ENCODE results near the gene NRL. TPM values are rescaled to one million over a fixed set of nuclear protein-coding genes. Genes with fewer than 3 reads are reported as not detected.
A peak's percentile ranks its signal among the peaks of the same experiment; 100 is the strongest.

Gene NRL
- total and polyA plus RNA-seq, 4 experiments from 2014 or later: 1.4 to 4.5 (median 2.2) TPM

DNA sequence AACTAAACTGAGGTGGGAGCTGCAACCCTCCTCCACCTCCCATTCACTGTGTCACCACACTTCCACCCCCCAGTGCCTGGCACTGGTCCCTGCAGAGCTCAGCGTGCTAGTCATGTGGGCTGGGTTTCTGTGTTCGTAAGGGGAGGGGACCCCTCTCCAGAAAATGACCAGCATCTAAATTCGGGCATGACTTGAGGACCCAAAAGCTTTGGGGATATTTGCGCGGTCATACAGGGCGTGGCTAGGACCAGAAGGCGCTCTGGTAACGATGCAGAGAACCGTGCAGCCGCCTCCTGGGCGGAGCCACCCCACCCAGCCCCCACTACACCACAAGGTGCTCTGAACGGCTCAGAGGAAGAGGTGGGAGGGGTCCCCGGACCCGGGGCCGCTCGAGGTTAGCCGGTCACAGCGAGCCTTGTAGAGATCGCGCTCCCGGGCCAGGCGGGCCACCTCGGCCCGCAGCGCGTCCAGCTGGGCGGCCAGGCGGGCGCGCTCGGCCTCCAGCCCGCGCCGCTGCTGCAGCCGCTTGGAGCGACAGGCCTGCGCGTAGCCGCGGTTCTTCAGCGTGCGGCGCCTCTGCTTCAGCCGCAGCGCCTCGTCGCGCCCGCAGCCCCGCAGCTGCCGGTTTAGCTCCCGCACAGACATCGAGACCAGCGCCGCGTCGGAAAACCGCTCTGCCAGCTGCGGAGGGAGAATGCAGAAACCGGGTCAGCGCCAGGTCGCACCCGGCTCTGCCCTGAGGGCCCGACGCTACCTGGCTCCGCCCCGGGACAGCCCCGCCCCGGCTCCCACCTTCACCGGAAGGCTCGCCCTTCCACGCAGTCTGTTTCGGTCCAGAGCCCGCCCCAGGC lies 33.6 kb downstream of the NRL start:
- peaks cover 10 to 27% (median 15%) of the 10 kb centered on the region in 4 donors for H3K4me1 Mint-ChIP-seq
- H3K27ac Mint-ChIP-seq: peak overlapping the region; percentile 64 to 92 (median 88)
- ChIA-PET CTCF (ENCODE audit: partially characterized antibody) (interaction anchor here (0.9 to 12.1 kb wide), 12 partner anchors 12 to 229 kb away, joined by 3 to 168 read pairs (median 4); partner anchors contain the start of genes IRF9, LTB4R2, PCK2 and TINF2), POLR2A (ENCODE audit: partially characterized antibody) (interaction anchor here (0.5 to 6.1 kb wide), 32 partner anchors 8 to 1864 kb away, joined by 3 to 81 read pairs (median 4); partner anchors contain the start of genes CARMIL3, CBLN3, CHMP4A and CPNE6)
- peaks cover 0 to 4% (median 0%) of the 10 kb centered on the region in 8 donors for H3K9me3 Mint-ChIP-seq
- Histone ChIP-seq H3K4me1 (ENCODE audit: insufficient read depth, low read length) (peaks cover 14% of the 10 kb centered on the region), H3K27me3 (ENCODE audit: insufficient read depth, low read length) (no peaks in the 10 kb centered on the region), H3K4me3 (ENCODE audit: low read length in 2 of 2) (peak overlapping the region; percentile 39 to 60), H3K36me3 (ENCODE audit: insufficient read depth, low read length) (no peaks in the 10 kb centered on the region), H3K27ac (ENCODE audit: low read depth, low read length) (peak overlapping the region; percentile 50), H3K9me3 (ENCODE audit: control insufficient read depth in 1 of 2, low read length in 2 of 2) (no peaks in the 10 kb centered on the region)
- H3K27me3 Mint-ChIP-seq: no peaks in the 10 kb centered on the region
- no peaks in the 10 kb centered on the region for H3K36me3 Mint-ChIP-seq
- peak overlapping the region; percentile 81 to 90 (median 87) for H3K4me3 Mint-ChIP-seq
- DNase-seq: peak; percentile 64 to 77 (median 67)
- intact Hi-C loops (cut with micrococcal nuclease): loop anchor here (1.0 to 10.0 kb wide), 4 partner anchors 9 to 348 kb away; partner anchors contain the start of genes CBLN3, DHRS4L2, KHNYN and PCK2

DNA sequence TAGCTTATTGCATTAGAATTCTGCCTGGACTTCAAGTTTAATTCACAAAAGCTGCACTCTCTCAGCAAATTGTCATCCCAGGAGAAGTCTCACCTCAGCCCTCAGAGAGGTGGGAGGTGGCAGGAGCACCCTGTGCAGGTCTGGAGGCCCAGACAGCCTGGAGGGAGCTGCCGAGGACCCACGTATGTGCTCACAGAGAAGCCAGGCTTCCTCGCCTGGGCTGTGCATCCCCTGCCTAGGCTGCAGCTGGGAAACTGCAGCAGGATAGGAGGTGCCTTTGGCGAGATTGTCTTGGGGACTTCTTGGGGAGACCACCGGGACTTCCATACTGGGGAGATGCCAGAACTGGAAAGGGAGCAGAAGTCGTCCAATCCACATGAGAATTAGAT lies 34.6 kb downstream of the NRL start:
- no peaks in the 10 kb centered on the region for H3K27me3 ChIP-seq (ENCODE audit: insufficient read depth, low read length)
- no peak overlapping the region for H3K27ac ChIP-seq (ENCODE audit: low read depth, low read length)
- no peak overlapping the region for H3K4me3 ChIP-seq (ENCODE audit: low read length in 2 of 2)
- Mint-ChIP-seq H3K36me3 (no peaks in the 10 kb centered on the region), H3K4me1 (peaks cover 10 to 27% (median 15%) of the 10 kb centered on the region in 4 donors), H3K27ac (peak overlapping the region in 6 of 7 donors; percentile 29 to 92 (median 72)), H3K27me3 (no peaks in the 10 kb centered on the region), H3K4me3 (peak overlapping the region; percentile 63 to 90 (median 86)), H3K9me3 (peaks cover 0 to 3% (median 0%) of the 10 kb centered on the region in 8 donors)
- no peak for DNase-seq
- intact Hi-C loops (cut with micrococcal nuclease): loop anchor here (10.0 kb wide), 1 partner anchor 95 kb away; the partner anchor contains the start of gene DHRS4L2
- CTCF ChIA-PET (ENCODE audit: partially characterized antibody): interaction anchor here (1.0 to 12.1 kb wide), 9 partner anchors 12 to 230 kb away, joined by 4 to 168 read pairs (median 5); partner anchors contain the start of genes IRF9, LTB4R2 and PCK2
- POLR2A ChIA-PET (ENCODE audit: partially characterized antibody): interaction anchor here (0.8 to 6.1 kb wide), 18 partner anchors 9 to 213 kb away, joined by 3 to 81 read pairs (median 12); partner anchors contain the start of genes CARMIL3, CPNE6, DCAF11 and EMC9
- no peaks in the 10 kb centered on the region for H3K36me3 ChIP-seq (ENCODE audit: insufficient read depth, low read length)
- peaks cover 14% of the 10 kb centered on the region for H3K4me1 ChIP-seq (ENCODE audit: insufficient read depth, low read length)
- no peaks in the 10 kb centered on the region for H3K9me3 ChIP-seq (ENCODE audit: control insufficient read depth in 1 of 2, low read length in 2 of 2)

DNA sequence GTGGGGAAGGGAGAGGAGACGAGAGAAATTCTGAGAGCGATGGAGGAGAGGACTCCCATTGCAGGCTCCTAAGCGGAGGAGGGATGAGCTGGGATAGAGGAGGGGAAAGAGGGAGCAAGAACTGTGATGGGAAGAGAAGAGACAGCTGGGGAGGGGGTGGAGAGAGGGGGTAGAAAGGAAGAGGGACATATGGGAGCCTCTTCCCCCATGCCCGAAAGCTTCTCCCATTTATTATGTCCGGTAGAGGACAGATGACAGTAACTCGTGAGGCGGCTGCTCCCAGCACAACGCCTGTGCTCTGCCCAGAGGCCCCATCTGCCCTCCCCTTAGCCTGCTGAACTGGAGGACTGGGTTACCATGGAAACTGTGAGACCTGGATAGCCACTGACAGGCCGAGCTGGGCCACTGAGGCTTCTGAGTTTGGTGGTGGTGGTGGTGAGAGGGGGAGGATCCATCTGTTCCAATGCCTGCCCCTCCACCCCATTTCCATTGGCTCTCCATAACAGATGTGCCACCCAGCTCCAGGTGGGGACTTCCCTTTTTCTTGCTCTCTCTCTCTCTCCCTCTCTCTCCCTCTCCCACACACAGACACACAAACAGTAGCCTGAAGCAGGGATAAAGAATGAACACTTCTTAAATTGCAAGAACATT lies 35.1 kb downstream of the NRL start:
- H3K9me3 ChIP-seq (ENCODE audit: control insufficient read depth in 1 of 2, low read length in 2 of 2): no peaks in the 10 kb centered on the region
- intact Hi-C loops (cut with micrococcal nuclease): loop anchor here (10.0 kb wide), 1 partner anchor 95 kb away; the partner anchor contains the start of gene DHRS4L2
- POLR2A ChIA-PET (ENCODE audit: partially characterized antibody): interaction anchor here (1.2 to 6.1 kb wide), 7 partner anchors 15 to 136 kb away, joined by 4 to 81 read pairs (median 25); partner anchors contain the start of genes DCAF11, EMC9, IRF9 and MDP1
- peaks cover 10 to 27% (median 15%) of the 10 kb centered on the region in 4 donors for H3K4me1 Mint-ChIP-seq
- peak overlapping the region in 4 of 7 donors; percentile 24 to 83 (median 48) for H3K27ac Mint-ChIP-seq
- CTCF ChIA-PET (ENCODE audit: partially characterized antibody): interaction anchor here (0.6 to 12.1 kb wide), 10 partner anchors 9 to 231 kb away, joined by 3 to 168 read pairs (median 4); partner anchors contain the start of genes IRF9, LTB4R2 and PCK2
- no peak overlapping the region for H3K27ac ChIP-seq (ENCODE audit: low read depth, low read length)
- H3K9me3 Mint-ChIP-seq: no peaks in the 10 kb centered on the region
- H3K27me3 ChIP-seq (ENCODE audit: insufficient read depth, low read length): no peaks in the 10 kb centered on the region
- no peaks in the 10 kb centered on the region for H3K36me3 Mint-ChIP-seq
- H3K4me3 ChIP-seq (ENCODE audit: low read length in 2 of 2): no peak overlapping the region
- H3K36me3 ChIP-seq (ENCODE audit: insufficient read depth, low read length): no peaks in the 10 kb centered on the region
- peak overlapping the region in 4 of 8 donors; percentile 17 to 88 (median 72) for H3K4me3 Mint-ChIP-seq
- DNase-seq: no peak
- H3K27me3 Mint-ChIP-seq: no peaks in the 10 kb centered on the region
- H3K4me1 ChIP-seq (ENCODE audit: insufficient read depth, low read length): peaks cover 14% of the 10 kb centered on the region

DNA sequence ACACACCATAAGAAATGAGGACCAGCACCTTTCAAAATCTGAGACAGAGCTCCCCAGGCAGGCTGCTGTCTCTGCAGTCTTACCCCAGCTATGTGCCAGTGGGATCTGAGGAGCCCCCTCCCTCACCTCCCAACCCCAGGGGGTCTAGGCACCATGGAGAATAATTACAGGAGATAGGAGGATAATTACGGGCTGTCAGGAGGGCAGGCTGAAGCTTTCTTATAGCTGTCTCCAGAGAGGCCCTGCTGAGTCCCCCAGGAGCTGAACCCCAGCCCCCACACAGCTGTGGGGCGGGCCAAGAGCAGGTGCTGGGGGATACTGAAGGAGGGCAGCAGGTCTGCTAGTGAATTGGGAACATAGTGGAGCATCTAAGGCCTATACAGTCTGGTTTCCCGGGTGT lies 36.6 kb downstream of the NRL start:
- CTCF ChIA-PET (ENCODE audit: partially characterized antibody): interaction anchor here (3.2 to 12.1 kb wide), 3 partner anchors 15 to 31 kb away, joined by 8 to 168 read pairs (median 85); partner anchors contain the start of gene PCK2
- Mint-ChIP-seq H3K4me3 (no peak overlapping the region), H3K36me3 (no peaks in the 10 kb centered on the region)

DNA sequence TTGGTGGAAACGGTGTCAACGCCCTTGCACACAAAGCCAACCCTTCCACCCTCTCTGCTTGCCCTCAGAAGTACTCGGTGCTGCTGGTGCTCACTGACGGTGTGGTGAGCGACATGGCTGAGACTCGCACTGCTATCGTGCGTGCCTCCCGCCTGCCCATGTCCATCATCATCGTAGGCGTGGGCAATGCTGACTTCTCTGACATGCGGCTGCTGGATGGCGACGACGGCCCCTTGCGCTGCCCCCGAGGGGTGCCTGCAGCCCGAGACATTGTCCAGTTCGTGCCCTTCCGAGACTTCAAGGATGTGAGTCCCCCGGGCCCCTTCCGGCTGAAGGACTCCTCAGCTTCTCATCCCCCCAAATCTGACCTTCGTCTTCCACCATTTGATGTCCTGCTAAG lies 37.7 kb downstream of the NRL start:
- POLR2A ChIA-PET (ENCODE audit: partially characterized antibody): interaction anchor here (1.5 kb wide), 1 partner anchor 70 kb away, joined by 3 read pairs; the partner anchor contains the start of gene PSME2
- no peak for DNase-seq
- peak overlapping the region in 1 of 7 donors; percentile 74 for H3K27ac Mint-ChIP-seq
- Histone ChIP-seq H3K36me3 (ENCODE audit: insufficient read depth, low read length) (no peaks in the 10 kb centered on the region), H3K4me1 (ENCODE audit: insufficient read depth, low read length) (peaks cover 14% of the 10 kb centered on the region), H3K9me3 (ENCODE audit: control insufficient read depth in 1 of 2, low read length in 2 of 2) (no peaks in the 10 kb centered on the region), H3K27me3 (ENCODE audit: insufficient read depth, low read length) (no peaks in the 10 kb centered on the region), H3K4me3 (ENCODE audit: low read length in 2 of 2) (no peak overlapping the region), H3K27ac (ENCODE audit: low read depth, low read length) (no peak overlapping the region)
- no peaks in the 10 kb centered on the region for H3K9me3 Mint-ChIP-seq
- no peaks in the 10 kb centered on the region for H3K36me3 Mint-ChIP-seq
- intact Hi-C loops (cut with micrococcal nuclease): no loop called here
- H3K4me3 Mint-ChIP-seq: no peak overlapping the region
- H3K4me1 Mint-ChIP-seq: peaks cover 8 to 21% (median 13%) of the 10 kb centered on the region in 4 donors
- CTCF ChIA-PET (ENCODE audit: partially characterized antibody): interaction anchor here (1.9 to 12.1 kb wide), 3 partner anchors 16 to 32 kb away, joined by 8 to 168 read pairs (median 8); partner anchors contain the start of gene PCK2
- no peaks in the 10 kb centered on the region for H3K27me3 Mint-ChIP-seq

More for the DNA sequence above, 36.6 kb downstream of the NRL start:
- Mint-ChIP-seq H3K27me3 (no peaks in the 10 kb centered on the region), H3K9me3 (no peaks in the 10 kb centered on the region), H3K4me1 (peaks cover 10 to 27% (median 15%) of the 10 kb centered on the region in 4 donors), H3K27ac (peak overlapping the region in 2 of 7 donors; percentile 30 to 50)
- H3K4me3 ChIP-seq (ENCODE audit: low read length in 2 of 2): no peak overlapping the region
- peaks cover 14% of the 10 kb centered on the region for H3K4me1 ChIP-seq (ENCODE audit: insufficient read depth, low read length)
- no peaks in the 10 kb centered on the region for H3K9me3 ChIP-seq (ENCODE audit: control insufficient read depth in 1 of 2, low read length in 2 of 2)
- DNase-seq: no peak
- no peak overlapping the region for H3K27ac ChIP-seq (ENCODE audit: low read depth, low read length)
- POLR2A ChIA-PET (ENCODE audit: partially characterized antibody): no interaction called here
- intact Hi-C loops (cut with micrococcal nuclease): no loop called here
- no peaks in the 10 kb centered on the region for H3K36me3 ChIP-seq (ENCODE audit: insufficient read depth, low read length)
- H3K27me3 ChIP-seq (ENCODE audit: insufficient read depth, low read length): no peaks in the 10 kb centered on the region

DNA sequence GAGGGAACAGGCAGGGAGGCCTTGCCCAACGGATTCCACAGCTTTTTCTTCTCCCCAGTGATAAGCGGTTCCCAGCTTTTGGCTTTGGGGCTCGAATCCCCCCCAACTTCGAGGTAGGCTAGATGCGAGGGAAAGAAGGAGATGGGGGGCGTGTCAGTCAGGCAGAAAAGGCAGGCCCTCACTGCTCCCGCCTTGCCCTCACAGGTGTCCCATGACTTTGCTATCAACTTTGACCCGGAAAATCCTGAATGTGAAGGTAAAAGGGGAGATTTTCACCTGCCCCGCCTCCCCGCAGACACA lies 38.5 kb downstream of the NRL start:
- H3K4me1 Mint-ChIP-seq: peaks cover 6 to 16% (median 9%) of the 10 kb centered on the region in 4 donors
- peaks cover 10% of the 10 kb centered on the region for H3K4me1 ChIP-seq (ENCODE audit: insufficient read depth, low read length)
- intact Hi-C loops (cut with micrococcal nuclease): no loop called here
- ChIA-PET CTCF (ENCODE audit: partially characterized antibody) (interaction anchor here (1.9 to 12.1 kb wide), 3 partner anchors 17 to 33 kb away, joined by 8 to 168 read pairs (median 8); partner anchors contain the start of gene PCK2), POLR2A (ENCODE audit: partially characterized antibody) (interaction anchor here (1.5 kb wide), 1 partner anchor 70 kb away, joined by 3 read pairs; the partner anchor contains the start of gene PSME2)
- no peaks in the 10 kb centered on the region for H3K9me3 Mint-ChIP-seq
- H3K4me3 Mint-ChIP-seq: no peak overlapping the region
- H3K27ac ChIP-seq (ENCODE audit: low read depth, low read length): no peak overlapping the region
- DNase-seq: no peak
- peak overlapping the region in 1 of 7 donors; percentile 22 for H3K27ac Mint-ChIP-seq
- no peaks in the 10 kb centered on the region for H3K9me3 ChIP-seq (ENCODE audit: control insufficient read depth in 1 of 2, low read length in 2 of 2)
- H3K4me3 ChIP-seq (ENCODE audit: low read length in 2 of 2): no peak overlapping the region
- no peaks in the 10 kb centered on the region for H3K27me3 Mint-ChIP-seq
- no peaks in the 10 kb centered on the region for H3K36me3 ChIP-seq (ENCODE audit: insufficient read depth, low read length)
- H3K27me3 ChIP-seq (ENCODE audit: insufficient read depth, low read length): no peaks in the 10 kb centered on the region
- no peaks in the 10 kb centered on the region for H3K36me3 Mint-ChIP-seq

Measured in CD4-positive, alpha-beta memory T cell (primary cell).